ENCODE measurements around the gene PEAK3.

DNA sequence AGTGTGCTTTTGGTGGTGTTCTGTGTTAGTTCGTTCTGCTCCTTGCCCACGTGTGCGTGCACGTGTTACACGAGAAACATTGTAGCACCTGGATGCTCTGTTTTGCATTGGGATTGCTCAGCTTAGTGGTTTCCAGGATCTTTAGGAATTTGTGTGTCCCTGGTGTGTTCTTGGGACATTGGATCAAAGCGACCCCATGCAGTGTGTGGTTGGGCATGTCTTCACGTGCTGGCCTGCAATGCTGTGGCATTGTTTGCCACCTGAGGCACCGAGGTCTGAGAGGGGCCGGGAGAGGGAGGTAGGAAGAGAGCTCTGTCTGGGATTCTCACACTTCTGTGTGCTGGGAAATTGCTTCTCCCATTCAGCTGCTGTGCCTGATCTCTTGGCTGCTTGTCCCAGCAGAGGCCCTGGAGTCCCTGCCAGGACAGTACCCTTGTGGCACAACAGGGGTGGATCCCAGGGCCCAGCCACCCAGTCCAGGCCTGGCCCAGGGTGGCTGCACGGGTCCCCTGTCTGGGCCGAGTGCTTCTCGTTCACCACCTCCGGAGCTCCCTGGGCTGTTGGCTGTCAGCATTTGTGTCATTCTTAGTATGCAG lies 57.1 kb downstream of the PEAK3 start:
- no peak for TF ChIP-seq EZH2 (IDR thresholded peaks at IDR 0.05; ENCODE audit: borderline replicate concordance, low read length)
- TF ChIP-seq, protein P1, sequence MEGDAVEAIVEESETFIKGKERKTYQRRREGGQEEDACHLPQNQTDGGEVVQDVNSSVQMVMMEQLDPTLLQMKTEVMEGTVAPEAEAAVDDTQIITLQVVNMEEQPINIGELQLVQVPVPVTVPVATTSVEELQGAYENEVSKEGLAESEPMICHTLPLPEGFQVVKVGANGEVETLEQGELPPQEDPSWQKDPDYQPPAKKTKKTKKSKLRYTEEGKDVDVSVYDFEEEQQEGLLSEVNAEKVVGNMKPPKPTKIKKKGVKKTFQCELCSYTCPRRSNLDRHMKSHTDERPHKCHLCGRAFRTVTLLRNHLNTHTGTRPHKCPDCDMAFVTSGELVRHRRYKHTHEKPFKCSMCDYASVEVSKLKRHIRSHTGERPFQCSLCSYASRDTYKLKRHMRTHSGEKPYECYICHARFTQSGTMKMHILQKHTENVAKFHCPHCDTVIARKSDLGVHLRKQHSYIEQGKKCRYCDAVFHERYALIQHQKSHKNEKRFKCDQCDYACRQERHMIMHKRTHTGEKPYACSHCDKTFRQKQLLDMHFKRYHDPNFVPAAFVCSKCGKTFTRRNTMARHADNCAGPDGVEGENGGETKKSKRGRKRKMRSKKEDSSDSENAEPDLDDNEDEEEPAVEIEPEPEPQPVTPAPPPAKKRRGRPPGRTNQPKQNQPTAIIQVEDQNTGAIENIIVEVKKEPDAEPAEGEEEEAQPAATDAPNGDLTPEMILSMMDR (conservative IDR thresholded peaks at IDR 0.05 in 1 of 2, IDR thresholded peaks at IDR 0.05 in 1 of 2; ENCODE audit: extremely low read depth in 1 of 2, insufficient read depth in 1 of 2, low read depth in 1 of 2, low read length in 2 of 2), result no peak

Data from mammary epithelial cell (primary cell).